UCSD-AML1 (cell line): ENCODE results near the gene CAMK2N1.
"Not testable (repeated sequence)": the region's sequence is repeated elsewhere in the genome, so short reads cannot be mapped to it uniquely, and the experiment has no call there.

Experiments
- DNase-seq: peaks from one replicate; lab custom pipeline; 2025; ENCODE audit not compliant: unreplicated experiment; lab: John Stamatoyannopoulos, UW

The CAMK2N1 gene

GRCh38 chr1:20496725-20497383 is 10.8 kb upstream of the CAMK2N1 start:
- DNase-seq = not testable (repeated sequence)

- no peak for DNase-seq
These were observed 10.2 kb upstream of the CAMK2N1 start for GRCh38 chr1:20496241-20496661.

GRCh38 chr1:20495661-20496060 is 9.7 kb upstream of the CAMK2N1 start:
- no peak for DNase-seq

GRCh38 chr1:20494609-20495311 is 8.8 kb upstream of the CAMK2N1 start:
- no peak for DNase-seq

GRCh38 chr1:20493839-20494608 is 8.0 kb upstream of the CAMK2N1 start:
- peak; percentile 81 for DNase-seq

GRCh38 chr1:20493309-20493708 is 7.3 kb upstream of the CAMK2N1 start:
- no peak for DNase-seq

GRCh38 chr1:20492751-20493150 is 6.7 kb upstream of the CAMK2N1 start:
- no peak for DNase-seq

GRCh38 chr1:20491866-20492265 is 5.9 kb upstream of the CAMK2N1 start:
- no peak for DNase-seq

GRCh38 chr1:20491178-20491577 is 5.2 kb upstream of the CAMK2N1 start:
- no peak for DNase-seq

- no peak for DNase-seq
These were observed 1.2 kb upstream of the CAMK2N1 start for GRCh38 chr1:20487236-20487590.

GRCh38 chr1:20486457-20487235 is 636 bp upstream of the CAMK2N1 start:
- no peak for DNase-seq

- DNase-seq = no peak
These were observed 1.2 kb downstream of the CAMK2N1 start for GRCh38 chr1:20484519-20485462.

- DNase-seq = no peak
These were observed 2.0 kb downstream of the CAMK2N1 start for GRCh38 chr1:20483833-20484518.

GRCh38 chr1:20483098-20483832 is 2.7 kb downstream of the CAMK2N1 start:
- DNase-seq = no peak

- DNase-seq = no peak
These were observed 4.1 kb downstream of the CAMK2N1 start for GRCh38 chr1:20481643-20482498.

GRCh38 chr1:20480951-20481617 is 4.9 kb downstream of the CAMK2N1 start:
- no peak for DNase-seq

- no peak for DNase-seq
These were observed 5.6 kb downstream of the CAMK2N1 start for GRCh38 chr1:20480243-20480944.
